Measurements from ENCODE around the gene SLC35D3.
A peak's percentile ranks its signal among the peaks of the same experiment; 100 is the strongest.
"Not testable (repeated sequence)": the region's sequence is repeated elsewhere in the genome, so short reads cannot be mapped to it uniquely, and the experiment has no call there.

The SLC35D3 gene

DNA sequence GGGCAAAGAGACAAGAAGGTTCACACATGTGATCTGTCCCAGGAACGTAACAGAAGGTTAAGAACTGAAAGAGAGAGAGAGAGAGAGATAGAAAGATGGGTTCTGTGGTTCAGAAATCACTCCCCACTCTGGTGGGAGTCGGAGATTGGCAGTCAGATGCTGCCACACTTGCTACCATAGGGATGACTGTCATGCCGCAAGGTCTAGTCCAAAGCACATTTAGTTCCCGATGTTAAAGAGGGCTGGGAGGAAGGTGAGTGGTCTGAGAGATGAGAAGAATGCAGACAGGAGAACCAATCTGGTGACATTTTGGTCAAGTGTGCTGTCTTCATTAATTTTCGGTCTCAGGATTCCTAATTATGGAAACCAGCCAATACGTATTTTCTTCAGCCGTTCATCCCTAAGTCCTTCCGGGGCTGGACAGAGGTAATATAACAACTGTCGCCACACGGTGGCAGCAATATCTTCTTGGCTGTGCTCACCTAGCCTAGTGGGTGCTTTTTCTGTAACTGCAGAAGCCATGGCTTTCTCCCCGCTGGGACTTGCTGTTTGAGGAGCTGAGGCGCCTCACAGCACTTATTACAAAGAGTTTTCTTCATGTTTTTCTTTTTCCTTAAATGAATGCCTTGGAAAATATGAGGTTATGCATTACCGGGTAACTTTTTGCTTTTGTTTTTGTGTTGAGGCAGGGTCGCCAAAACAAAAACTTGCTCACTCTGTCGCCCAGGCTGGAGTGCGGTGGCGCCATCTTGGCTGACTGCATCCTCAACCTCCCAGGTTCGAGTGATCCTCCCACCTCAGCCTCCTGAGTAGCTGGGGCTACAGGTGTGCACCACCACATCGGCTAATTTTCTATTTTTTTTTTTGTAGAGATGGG lies 46.0 kb downstream of the SLC35D3 start:
- DNase-seq = peak; percentile 90

DNA sequence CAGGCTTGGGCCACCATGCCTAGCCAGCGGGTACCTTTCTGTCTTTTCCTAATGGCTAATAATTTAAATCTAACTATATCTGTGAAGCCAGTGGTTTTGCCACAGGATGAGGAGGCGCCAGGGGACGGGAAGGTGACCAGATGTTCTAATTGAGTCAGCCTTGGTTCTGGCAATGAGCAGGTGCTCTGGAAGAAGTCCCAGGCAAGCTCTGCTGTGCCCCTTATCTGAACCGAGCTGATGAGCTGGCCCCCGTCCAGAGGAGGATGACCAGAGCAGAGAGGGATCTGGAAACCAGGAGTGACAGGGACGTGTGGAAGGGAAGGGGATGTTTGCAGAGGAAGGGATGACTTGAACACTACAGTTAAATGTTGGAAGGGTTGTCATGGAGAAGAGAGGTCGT lies 46.7 kb downstream of the SLC35D3 start:
- DNase-seq = no peak

DNA sequence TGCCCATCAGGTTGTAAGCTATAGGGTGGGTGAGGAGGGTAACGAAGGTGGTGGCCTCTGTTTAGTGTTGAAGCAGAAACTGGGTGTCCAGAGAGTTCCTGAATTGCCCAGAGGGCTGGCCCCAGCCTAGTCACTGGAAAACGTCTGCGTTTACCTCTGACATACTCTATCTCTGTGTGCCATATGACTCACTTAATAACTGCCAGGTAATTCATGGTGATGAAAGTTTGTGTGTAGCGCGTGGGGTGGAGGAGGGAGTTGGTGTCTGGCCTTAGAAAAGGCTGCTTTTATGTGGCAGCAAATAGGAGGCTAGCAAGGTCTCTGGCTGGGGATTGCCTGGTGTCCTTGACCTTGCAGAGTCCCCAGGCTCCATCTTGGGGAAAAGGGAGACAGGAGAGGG lies 47.3 kb downstream of the SLC35D3 start:
- DNase-seq = peak; percentile 57

DNA sequence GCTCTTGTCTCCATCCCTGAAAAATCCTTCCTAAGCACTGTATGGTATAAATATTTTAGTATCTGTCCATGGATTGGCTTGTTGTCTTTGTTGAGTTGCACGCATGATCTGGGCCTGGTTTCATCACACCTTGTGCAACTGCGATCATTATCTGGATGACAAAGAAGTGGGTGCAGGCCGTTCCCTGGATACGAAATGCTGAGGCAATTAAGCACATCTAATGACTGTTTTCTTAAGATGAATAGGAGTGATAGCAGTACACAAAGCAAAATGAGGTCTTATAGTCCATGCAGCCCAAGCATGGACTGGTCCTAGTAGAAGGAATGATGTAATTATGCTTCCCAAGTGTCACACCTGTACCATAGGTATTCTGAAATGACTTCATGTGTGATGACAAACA lies 47.8 kb downstream of the SLC35D3 start:
- peak; percentile 90 for DNase-seq

DNA sequence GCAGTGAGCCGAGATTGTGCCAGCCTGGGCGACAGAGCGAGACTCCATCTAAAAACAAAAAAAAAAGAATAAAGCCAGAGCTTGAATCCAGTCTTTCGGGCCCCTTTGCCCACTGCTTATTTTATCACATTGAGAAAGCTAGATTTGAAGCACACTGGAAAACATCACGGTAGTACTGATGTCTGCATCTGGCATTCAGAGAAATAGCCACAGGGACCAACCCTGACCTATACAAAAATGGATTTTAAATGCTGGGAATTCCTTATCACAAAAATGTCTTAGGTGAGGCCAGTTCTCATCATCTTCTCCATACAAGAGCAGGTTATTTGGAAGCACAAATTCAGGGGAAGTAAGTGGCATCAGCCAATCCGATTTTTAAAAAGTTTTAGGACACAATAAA lies 49.5 kb downstream of the SLC35D3 start:
- DNase-seq = no peak

DNA sequence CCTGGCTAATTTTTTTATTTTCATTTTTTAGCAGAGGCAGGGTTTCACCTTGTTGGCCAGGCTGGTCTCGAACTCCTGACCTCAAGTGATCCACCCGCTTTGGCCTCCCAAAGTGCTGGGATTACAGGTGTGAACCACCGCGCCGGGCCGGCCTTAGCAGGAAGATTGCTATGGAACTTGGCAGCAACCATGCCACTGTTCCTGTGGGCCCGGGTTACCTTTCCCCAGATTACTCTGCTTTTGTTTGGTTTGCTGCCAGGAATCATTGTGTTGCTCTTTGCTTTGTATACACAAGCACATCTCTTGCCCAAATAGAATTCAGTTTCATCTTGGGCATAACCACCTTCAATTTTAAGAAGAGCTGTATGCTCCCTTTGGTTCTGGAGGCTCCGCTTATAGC lies 51.7 kb downstream of the SLC35D3 start:
- DNase-seq = not testable (repeated sequence)

Measured in NCI-H748 treated with DMSO at 0.1 percent for 48 hours (cell line).